Measurements from ENCODE around the gene TRAPPC2L. TPM values are rescaled to one million over a fixed set of nuclear protein-coding genes. Genes with fewer than 3 reads are reported as not detected.
A peak's percentile ranks its signal among the peaks of the same experiment; 100 is the strongest.

TRAPPC2L gene
- total RNA-seq, 2 donors from 2014 or later = 110 TPM

GRCh38 chr16:88906535-88907105 lies 49.7 kb downstream of the TRAPPC2L start:
- Mint-ChIP-seq H3K27ac (no peak overlapping the region), H3K4me1 (no peaks in the 10 kb centered on the region), H3K36me3 (ENCODE audit: low read depth) (no peaks in the 10 kb centered on the region), H3K9me3 (no peaks in the 10 kb centered on the region), H3K27me3 (ENCODE audit: insufficient read depth) (no peaks in the 10 kb centered on the region), H3K4me3 (no peak overlapping the region)
- Histone ChIP-seq H3K27me3 (ENCODE audit: control insufficient read depth, insufficient read depth, low read length, poor library complexity, severe bottlenecking) (no peaks in the 10 kb centered on the region), H3K4me1 (ENCODE audit: control insufficient read depth, insufficient read depth, low read length) (no peaks in the 10 kb centered on the region), H3K4me3 (ENCODE audit: low read length) (no peak overlapping the region), H3K27ac (ENCODE audit: low read depth, low read length) (no peak overlapping the region), H3K9me3 (ENCODE audit: control insufficient read depth, low read length) (no peaks in the 10 kb centered on the region), H3K9ac (ENCODE audit: extremely low read depth, low read length, poor library complexity, severe bottlenecking) (no peak overlapping the region), H3K36me3 (ENCODE audit: control insufficient read depth, insufficient read depth, low read length) (no peaks in the 10 kb centered on the region)
- 90 to 93% methylated on average over 22 of the region's 22 CpGs for WGBS, 2 experiments (ENCODE audit: insufficient coverage in 1 of 2, insufficient read length in 1 of 2)
- DNase-seq = no peak
- TF ChIP-seq, protein P1, sequence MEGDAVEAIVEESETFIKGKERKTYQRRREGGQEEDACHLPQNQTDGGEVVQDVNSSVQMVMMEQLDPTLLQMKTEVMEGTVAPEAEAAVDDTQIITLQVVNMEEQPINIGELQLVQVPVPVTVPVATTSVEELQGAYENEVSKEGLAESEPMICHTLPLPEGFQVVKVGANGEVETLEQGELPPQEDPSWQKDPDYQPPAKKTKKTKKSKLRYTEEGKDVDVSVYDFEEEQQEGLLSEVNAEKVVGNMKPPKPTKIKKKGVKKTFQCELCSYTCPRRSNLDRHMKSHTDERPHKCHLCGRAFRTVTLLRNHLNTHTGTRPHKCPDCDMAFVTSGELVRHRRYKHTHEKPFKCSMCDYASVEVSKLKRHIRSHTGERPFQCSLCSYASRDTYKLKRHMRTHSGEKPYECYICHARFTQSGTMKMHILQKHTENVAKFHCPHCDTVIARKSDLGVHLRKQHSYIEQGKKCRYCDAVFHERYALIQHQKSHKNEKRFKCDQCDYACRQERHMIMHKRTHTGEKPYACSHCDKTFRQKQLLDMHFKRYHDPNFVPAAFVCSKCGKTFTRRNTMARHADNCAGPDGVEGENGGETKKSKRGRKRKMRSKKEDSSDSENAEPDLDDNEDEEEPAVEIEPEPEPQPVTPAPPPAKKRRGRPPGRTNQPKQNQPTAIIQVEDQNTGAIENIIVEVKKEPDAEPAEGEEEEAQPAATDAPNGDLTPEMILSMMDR (conservative IDR thresholded peaks at IDR 0.05) = peak; percentile 22

GRCh38 chr16:88907768-88908167 lies 50.8 kb downstream of the TRAPPC2L start:
- no peaks in the 10 kb centered on the region for H3K36me3 ChIP-seq (ENCODE audit: control insufficient read depth, insufficient read depth, low read length)
- no peak overlapping the region for H3K27ac Mint-ChIP-seq

DNA sequence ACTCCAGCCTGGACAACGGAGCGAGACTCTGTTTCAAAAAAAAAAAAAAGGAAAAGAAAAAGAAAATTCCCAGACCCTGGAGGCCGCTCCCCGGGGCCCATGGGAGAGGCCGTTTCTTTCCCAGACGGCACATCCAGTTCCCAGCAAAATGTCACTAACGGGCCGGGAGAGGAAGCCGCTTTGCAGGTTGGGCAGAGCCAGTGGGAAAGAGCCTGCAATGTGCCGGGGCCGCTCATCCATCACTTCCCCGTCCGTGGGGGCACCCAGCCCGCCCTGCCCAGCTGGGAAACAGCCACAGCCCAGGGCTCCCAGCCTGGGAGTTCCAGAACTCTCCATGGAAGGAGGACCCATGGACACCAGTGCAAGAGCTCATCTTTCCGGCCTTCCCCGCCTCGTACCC lies 51.4 kb downstream of the TRAPPC2L start:
- 87 to 89% methylated on average over 12 to 17 of the region's 17 CpGs for WGBS, 2 experiments (ENCODE audit: insufficient coverage in 1 of 2, insufficient read length in 1 of 2)
- H3K9me3 Mint-ChIP-seq = no peaks in the 10 kb centered on the region
- DNase-seq = no peak
- no peaks in the 10 kb centered on the region for H3K27me3 ChIP-seq (ENCODE audit: control insufficient read depth, insufficient read depth, low read length, poor library complexity, severe bottlenecking)
- H3K27ac Mint-ChIP-seq = no peak overlapping the region
- TF ChIP-seq, protein P1 (conservative IDR thresholded peaks at IDR 0.05) = no peak
- H3K27ac ChIP-seq (ENCODE audit: low read depth, low read length) = no peak overlapping the region
- no peak overlapping the region for H3K9ac ChIP-seq (ENCODE audit: extremely low read depth, low read length, poor library complexity, severe bottlenecking)
- H3K4me1 Mint-ChIP-seq = no peaks in the 10 kb centered on the region
- no peaks in the 10 kb centered on the region for H3K9me3 ChIP-seq (ENCODE audit: control insufficient read depth, low read length)
- no peaks in the 10 kb centered on the region for H3K4me1 ChIP-seq (ENCODE audit: control insufficient read depth, insufficient read depth, low read length)
- H3K36me3 Mint-ChIP-seq (ENCODE audit: low read depth) = no peaks in the 10 kb centered on the region
- no peak overlapping the region for H3K4me3 ChIP-seq (ENCODE audit: low read length)
- no peaks in the 10 kb centered on the region for H3K36me3 ChIP-seq (ENCODE audit: control insufficient read depth, insufficient read depth, low read length)
- H3K4me3 Mint-ChIP-seq = no peak overlapping the region
- no peaks in the 10 kb centered on the region for H3K27me3 Mint-ChIP-seq (ENCODE audit: insufficient read depth)

More at GRCh38 chr16:88907768-88908167, 50.8 kb downstream of the TRAPPC2L start:
- H3K9me3 Mint-ChIP-seq = no peaks in the 10 kb centered on the region
- 75 to 78% methylated on average over 4 of the region's 4 CpGs for WGBS, 2 experiments (ENCODE audit: insufficient coverage in 1 of 2, insufficient read length in 1 of 2)
- Histone ChIP-seq H3K9ac (ENCODE audit: extremely low read depth, low read length, poor library complexity, severe bottlenecking) (no peak overlapping the region), H3K4me1 (ENCODE audit: control insufficient read depth, insufficient read depth, low read length) (no peaks in the 10 kb centered on the region), H3K4me3 (ENCODE audit: low read length) (no peak overlapping the region), H3K9me3 (ENCODE audit: control insufficient read depth, low read length) (no peaks in the 10 kb centered on the region), H3K27ac (ENCODE audit: low read depth, low read length) (no peak overlapping the region), H3K27me3 (ENCODE audit: control insufficient read depth, insufficient read depth, low read length, poor library complexity, severe bottlenecking) (no peaks in the 10 kb centered on the region)
- TF ChIP-seq, protein P1 (conservative IDR thresholded peaks at IDR 0.05) = no peak
- no peaks in the 10 kb centered on the region for H3K27me3 Mint-ChIP-seq (ENCODE audit: insufficient read depth)
- no peaks in the 10 kb centered on the region for H3K4me1 Mint-ChIP-seq
- H3K36me3 Mint-ChIP-seq (ENCODE audit: low read depth) = no peaks in the 10 kb centered on the region
- H3K4me3 Mint-ChIP-seq = no peak overlapping the region
- DNase-seq = no peak
